DND-41 (cell line): ENCODE data around the gene EPHB4.

Source experiments
- CTCF ChIP-seq: IDR thresholded peaks from 2 replicates; pipeline ENCODE4 v1.5.1; 2012; ENCODE audit warnings: borderline replicate concordance, low read length, moderate library complexity, mild to moderate bottlenecking; ENCODE audit not compliant: poor library complexity, severe bottlenecking; ENCODE audit errors: extremely low read depth
- EZH2 ChIP-seq: IDR thresholded peaks from 3 replicates; pipeline ENCODE4 v1.6.1; 2012; ENCODE audit warnings: borderline replicate concordance, low read depth, mild to moderate bottlenecking, moderate library complexity, low read length, inconsistent platforms; ENCODE audit not compliant: severe bottlenecking

- TF ChIP-seq CTCF = no peak
- TF ChIP-seq EZH2 = no peak
Measured at GRCh38 chr7:100823140-100823525, 4.2 kb downstream of the EPHB4 start.
